Activated CD4-positive, alpha-beta memory T cell treated with anti-CD3 and anti-CD28 coated beads, Interleukin-2, amount 10 ng/mL, durations not matched to agents 7 days and 5 days (primary cell): Measurements from ENCODE around the gene ASCC3. TPM values are rescaled to one million over a fixed set of nuclear protein-coding genes. Genes with fewer than 3 reads are reported as not detected.
"Not testable (repeated sequence)": the region's sequence is repeated elsewhere in the genome, so short reads cannot be mapped to it uniquely, and the experiment has no call there.

ENCODE experiments used
- CTCF ChIA-PET: fragments of 350-600 bp; sonication (Branson Sonifier 250); formaldehyde crosslinking; loops from one replicate; lab custom pipeline; 2021; ENCODE audit warnings: antibody characterized with exemption, inconsistent platforms; lab: Charles Lee
- POLR2A ChIA-PET: fragments of 350-600 bp; sonication (Branson Sonifier 250); formaldehyde crosslinking; loops from one replicate; lab custom pipeline; 2021; ENCODE audit warnings: antibody characterized with exemption; lab: Charles Lee
- DNase-seq: peaks from one replicate; pipeline ENCODE4 v3.0.0-alpha.2; 2020
- H3K27ac Mint-ChIP-seq: one replicate; pipeline ENCODE4 v1.8.0; 2021; ENCODE audit warnings: mild to moderate bottlenecking, mixed read lengths
- H3K27me3 Mint-ChIP-seq: one replicate; pipeline ENCODE4 v1.8.0; 2021; ENCODE audit warnings: mixed read lengths
- H3K36me3 Mint-ChIP-seq: one replicate; pipeline ENCODE4 v1.8.0; 2021; ENCODE audit warnings: low read depth, mixed read lengths
- H3K4me1 Mint-ChIP-seq: one replicate; pipeline ENCODE4 v1.8.0; 2021; ENCODE audit warnings: mixed read lengths
- H3K4me3 Mint-ChIP-seq: one replicate; pipeline ENCODE4 v1.8.0; 2021; ENCODE audit warnings: mild to moderate bottlenecking, mixed read lengths
- H3K9me3 Mint-ChIP-seq: one replicate; pipeline ENCODE4 v1.8.0; 2021; ENCODE audit warnings: mixed read lengths
- total RNA-seq, 2 experiments: library from RNA; stranded (reverse); gene quantifications; one replicate each; pipeline ENCODE4 v1.2.3, GENCODE V29; 2021

ASCC3 gene
- total RNA-seq, 2 experiments from 2014 or later, result 42.4 to 46.0 TPM

- no peak overlapping the region for H3K27ac Mint-ChIP-seq
- H3K4me3 Mint-ChIP-seq, result no peak overlapping the region
- DNase-seq, result no peak
- ChIA-PET CTCF (no interaction called here), POLR2A (interaction anchor here (0.7 kb wide), 1 partner anchor 23 kb away, joined by 3 read pairs; no protein-coding TSS in a partner anchor)
- no peaks in the 10 kb centered on the region for H3K9me3 Mint-ChIP-seq
- H3K36me3 Mint-ChIP-seq, result peaks cover 38% of the 10 kb centered on the region
- H3K27me3 Mint-ChIP-seq, result no peaks in the 10 kb centered on the region
- H3K4me1 Mint-ChIP-seq, result peaks cover 59% of the 10 kb centered on the region
Measured at GRCh38 chr6:100879317-100879716, 1.8 kb downstream of the ASCC3 start.

DNA sequence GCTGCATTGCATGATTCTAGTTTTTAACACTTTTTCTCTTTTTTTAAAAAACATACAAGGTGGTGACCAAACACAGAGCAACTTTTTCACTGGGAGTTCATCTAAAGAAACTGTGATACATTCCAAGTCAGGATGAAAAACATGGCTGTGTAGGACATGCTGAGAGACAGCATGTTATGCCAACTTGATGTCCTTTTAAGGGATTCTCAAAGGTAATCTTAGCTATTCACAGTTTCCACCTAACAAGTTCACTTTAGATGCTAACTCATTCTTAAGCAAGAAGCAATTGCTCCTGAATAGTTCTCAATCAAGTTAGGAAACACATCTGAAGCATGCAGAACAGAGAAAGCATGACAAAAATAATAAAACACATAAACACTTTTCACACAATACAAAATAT lies 3.3 kb downstream of the ASCC3 start:
- H3K4me3 Mint-ChIP-seq, result no peak overlapping the region
- peaks cover 59% of the 10 kb centered on the region for H3K4me1 Mint-ChIP-seq
- H3K36me3 Mint-ChIP-seq, result peaks cover 50% of the 10 kb centered on the region
- no peak overlapping the region for H3K27ac Mint-ChIP-seq
- no peaks in the 10 kb centered on the region for H3K27me3 Mint-ChIP-seq
- ChIA-PET CTCF (no interaction called here), POLR2A (no interaction called here)
- no peaks in the 10 kb centered on the region for H3K9me3 Mint-ChIP-seq
- DNase-seq, result no peak

GRCh38 chr6:100876251-100876650 lies 4.9 kb downstream of the ASCC3 start:
- Mint-ChIP-seq H3K9me3 (no peaks in the 10 kb centered on the region), H3K36me3 (peaks cover 58% of the 10 kb centered on the region), H3K27ac (no peak overlapping the region), H3K4me1 (peaks cover 47% of the 10 kb centered on the region), H3K4me3 (no peak overlapping the region), H3K27me3 (no peaks in the 10 kb centered on the region)
- no peak for DNase-seq
- ChIA-PET CTCF (no interaction called here), POLR2A (no interaction called here)

DNA sequence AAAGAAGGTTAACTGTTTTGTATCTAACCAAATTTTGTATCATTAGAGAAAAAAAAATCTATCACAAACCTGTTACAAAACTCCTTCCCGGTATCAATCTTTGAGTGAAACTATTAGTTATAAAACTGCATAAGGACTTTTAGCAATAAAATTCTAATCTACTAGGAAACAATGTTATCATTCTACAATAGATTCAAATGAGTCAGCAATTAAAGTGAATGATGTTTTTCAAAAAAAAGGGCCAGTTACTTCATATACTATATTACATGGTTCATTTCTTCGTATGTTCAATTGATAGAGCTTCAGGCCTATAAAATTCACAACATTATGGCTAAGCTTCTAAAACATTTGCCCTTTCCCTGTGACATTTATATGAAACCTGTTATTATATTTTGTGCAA lies 15.6 kb downstream of the ASCC3 start:
- no peak overlapping the region for H3K27ac Mint-ChIP-seq
- peaks cover 2% of the 10 kb centered on the region for H3K4me1 Mint-ChIP-seq
- no peaks in the 10 kb centered on the region for H3K27me3 Mint-ChIP-seq
- H3K36me3 Mint-ChIP-seq, result peaks cover 62% of the 10 kb centered on the region
- H3K9me3 Mint-ChIP-seq, result peaks cover 3% of the 10 kb centered on the region
- ChIA-PET CTCF (interaction anchor here (1.0 kb wide), 1 partner anchor 16 kb away, joined by 3 read pairs; the partner anchor contains the start of gene ASCC3), POLR2A (no interaction called here)
- no peak for DNase-seq
- no peak overlapping the region for H3K4me3 Mint-ChIP-seq

DNA sequence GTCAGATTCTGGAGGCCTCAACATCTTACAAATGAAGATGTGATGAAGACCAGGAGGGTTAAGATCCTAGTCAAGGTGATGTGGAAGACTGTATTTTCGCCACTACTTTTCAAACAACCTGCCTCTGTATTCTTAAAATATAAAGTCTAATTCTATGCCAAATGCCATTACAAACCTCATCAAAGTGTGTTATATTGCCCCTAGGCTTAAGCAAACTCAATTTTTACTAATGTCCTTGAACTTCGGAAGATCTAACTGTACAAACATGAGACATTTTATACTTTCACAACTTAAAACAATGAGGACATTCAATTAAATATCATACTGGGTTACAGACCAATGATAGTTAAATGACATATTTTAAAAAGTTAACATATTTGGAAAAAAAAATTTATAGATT lies 19.1 kb downstream of the ASCC3 start:
- CTCF ChIA-PET, result no interaction called here
- Mint-ChIP-seq H3K4me3 (no peak overlapping the region), H3K27me3 (no peaks in the 10 kb centered on the region), H3K4me1 (no peaks in the 10 kb centered on the region), H3K27ac (no peak overlapping the region), H3K9me3 (peaks cover 22% of the 10 kb centered on the region), H3K36me3 (peaks cover 81% of the 10 kb centered on the region)
- POLR2A ChIA-PET, result no interaction called here
- DNase-seq, result no peak

DNA sequence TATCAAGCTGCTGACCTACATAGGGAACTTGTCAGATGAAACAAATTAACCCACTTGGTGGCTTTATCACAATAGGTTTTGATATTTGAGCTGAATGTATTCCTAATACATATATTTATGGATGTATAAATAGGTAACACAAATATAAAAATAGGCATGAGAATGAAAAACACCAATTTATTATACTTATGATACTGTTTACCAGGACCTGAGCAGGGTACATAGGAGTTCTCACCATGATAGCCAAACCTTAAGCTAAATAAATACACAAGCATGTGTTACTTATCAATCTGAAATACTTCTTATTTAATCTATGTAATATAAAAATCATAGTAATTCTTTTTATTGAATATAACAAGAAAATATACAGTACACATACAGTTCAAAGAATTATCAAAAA lies 25.0 kb downstream of the ASCC3 start:
- H3K4me1 Mint-ChIP-seq, result no peaks in the 10 kb centered on the region
- POLR2A ChIA-PET, result interaction anchor here (0.6 to 1.5 kb wide), 2 partner anchors 23 to 25 kb away, joined by 3 read pairs; partner anchors contain the start of gene ASCC3
- DNase-seq, result no peak
- no peak overlapping the region for H3K4me3 Mint-ChIP-seq
- peaks cover 39% of the 10 kb centered on the region for H3K9me3 Mint-ChIP-seq
- CTCF ChIA-PET, result no interaction called here
- H3K27me3 Mint-ChIP-seq, result no peaks in the 10 kb centered on the region
- H3K27ac Mint-ChIP-seq, result no peak overlapping the region
- H3K36me3 Mint-ChIP-seq, result peaks cover 75% of the 10 kb centered on the region

- no peak overlapping the region for H3K4me3 Mint-ChIP-seq
- POLR2A ChIA-PET, result no interaction called here
- no peak overlapping the region for H3K27ac Mint-ChIP-seq
- DNase-seq, result no peak
- no peaks in the 10 kb centered on the region for H3K4me1 Mint-ChIP-seq
- H3K27me3 Mint-ChIP-seq, result no peaks in the 10 kb centered on the region
- CTCF ChIA-PET, result no interaction called here
- peaks cover 15% of the 10 kb centered on the region for H3K9me3 Mint-ChIP-seq
- H3K36me3 Mint-ChIP-seq, result peaks cover 53% of the 10 kb centered on the region
Measured at GRCh38 chr6:100851819-100852218, 29.3 kb downstream of the ASCC3 start.

GRCh38 chr6:100850174-100850573 lies 31.0 kb downstream of the ASCC3 start:
- H3K4me1 Mint-ChIP-seq, result peaks cover 5% of the 10 kb centered on the region
- H3K27me3 Mint-ChIP-seq, result no peaks in the 10 kb centered on the region
- ChIA-PET CTCF (no interaction called here), POLR2A (no interaction called here)
- peaks cover 40% of the 10 kb centered on the region for H3K36me3 Mint-ChIP-seq
- H3K27ac Mint-ChIP-seq, result no peak overlapping the region
- no peak overlapping the region for H3K4me3 Mint-ChIP-seq
- no peak for DNase-seq
- H3K9me3 Mint-ChIP-seq, result peaks cover 5% of the 10 kb centered on the region

GRCh38 chr6:100846276-100846675 lies 34.9 kb downstream of the ASCC3 start:
- ChIA-PET POLR2A (no interaction called here), CTCF (no interaction called here)
- Mint-ChIP-seq H3K27me3 (no peaks in the 10 kb centered on the region), H3K4me1 (peaks cover 5% of the 10 kb centered on the region), H3K27ac (no peak overlapping the region), H3K9me3 (no peaks in the 10 kb centered on the region), H3K36me3 (peaks cover 29% of the 10 kb centered on the region), H3K4me3 (no peak overlapping the region)
- no peak for DNase-seq

DNA sequence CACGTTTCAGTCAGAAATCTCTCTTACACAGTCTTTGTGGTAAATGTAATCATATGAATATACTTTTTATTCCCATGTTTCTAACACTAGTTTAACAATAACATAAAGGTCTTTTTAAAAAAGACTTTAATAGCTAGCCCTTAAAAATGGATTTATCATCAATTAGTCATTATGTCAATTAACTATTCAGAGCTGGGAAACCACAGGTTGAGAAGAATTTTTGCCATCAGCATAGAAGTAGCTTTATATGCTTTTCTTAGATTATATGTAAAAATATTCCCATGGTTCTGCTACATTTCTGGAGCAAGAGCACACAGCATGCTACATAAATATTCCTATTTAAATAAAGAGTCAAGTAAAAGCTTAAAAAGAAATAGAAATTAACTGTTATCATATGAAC lies 35.5 kb downstream of the ASCC3 start:
- Mint-ChIP-seq H3K36me3 (peaks cover 29% of the 10 kb centered on the region), H3K27me3 (no peaks in the 10 kb centered on the region), H3K4me1 (peaks cover 5% of the 10 kb centered on the region), H3K9me3 (no peaks in the 10 kb centered on the region), H3K27ac (no peak overlapping the region), H3K4me3 (no peak overlapping the region)
- ChIA-PET POLR2A (interaction anchor here (0.6 kb wide), 1 partner anchor 168 kb away, joined by 5 read pairs; no protein-coding TSS in a partner anchor), CTCF (no interaction called here)
- DNase-seq, result no peak

DNA sequence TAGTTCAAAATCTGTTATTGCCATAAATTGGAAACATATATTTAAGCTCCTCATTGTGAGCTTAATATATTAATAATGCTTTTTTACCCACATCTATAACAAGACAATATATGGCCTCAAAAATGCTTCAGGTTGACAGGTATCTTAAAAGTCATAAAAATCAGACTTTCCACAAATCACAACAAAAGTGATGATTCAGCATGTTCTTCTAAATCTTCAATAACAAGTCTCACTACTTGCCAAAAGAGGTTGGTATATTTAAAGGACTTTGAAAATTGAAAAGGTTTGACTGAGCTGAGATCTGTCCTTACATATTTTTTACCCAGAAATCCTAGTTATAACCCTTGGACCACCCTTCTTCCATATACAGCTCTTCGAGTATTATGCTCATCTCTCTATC lies 41.7 kb downstream of the ASCC3 start:
- H3K27ac Mint-ChIP-seq, result no peak overlapping the region
- no peaks in the 10 kb centered on the region for H3K4me1 Mint-ChIP-seq
- H3K4me3 Mint-ChIP-seq, result no peak overlapping the region
- DNase-seq, result no peak
- H3K27me3 Mint-ChIP-seq, result no peaks in the 10 kb centered on the region
- CTCF ChIA-PET, result no interaction called here
- no peaks in the 10 kb centered on the region for H3K9me3 Mint-ChIP-seq
- H3K36me3 Mint-ChIP-seq, result peaks cover 34% of the 10 kb centered on the region
- POLR2A ChIA-PET, result no interaction called here

- Mint-ChIP-seq H3K36me3 (peaks cover 31% of the 10 kb centered on the region), H3K27ac (no peak overlapping the region), H3K27me3 (no peaks in the 10 kb centered on the region), H3K4me1 (no peaks in the 10 kb centered on the region), H3K4me3 (no peak overlapping the region), H3K9me3 (no peaks in the 10 kb centered on the region)
- ChIA-PET POLR2A (no interaction called here), CTCF (no interaction called here)
- no peak for DNase-seq
Measured at GRCh38 chr6:100838011-100838410, 43.1 kb downstream of the ASCC3 start.

- no peaks in the 10 kb centered on the region for H3K4me1 Mint-ChIP-seq
- H3K4me3 Mint-ChIP-seq, result no peak overlapping the region
- H3K27me3 Mint-ChIP-seq, result no peaks in the 10 kb centered on the region
- no peak for DNase-seq
- POLR2A ChIA-PET, result no interaction called here
- peaks cover 3% of the 10 kb centered on the region for H3K9me3 Mint-ChIP-seq
- H3K36me3 Mint-ChIP-seq, result peaks cover 34% of the 10 kb centered on the region
- CTCF ChIA-PET, result no interaction called here
- no peak overlapping the region for H3K27ac Mint-ChIP-seq
Measured at GRCh38 chr6:100833972-100834574, 47.1 kb downstream of the ASCC3 start.

DNA sequence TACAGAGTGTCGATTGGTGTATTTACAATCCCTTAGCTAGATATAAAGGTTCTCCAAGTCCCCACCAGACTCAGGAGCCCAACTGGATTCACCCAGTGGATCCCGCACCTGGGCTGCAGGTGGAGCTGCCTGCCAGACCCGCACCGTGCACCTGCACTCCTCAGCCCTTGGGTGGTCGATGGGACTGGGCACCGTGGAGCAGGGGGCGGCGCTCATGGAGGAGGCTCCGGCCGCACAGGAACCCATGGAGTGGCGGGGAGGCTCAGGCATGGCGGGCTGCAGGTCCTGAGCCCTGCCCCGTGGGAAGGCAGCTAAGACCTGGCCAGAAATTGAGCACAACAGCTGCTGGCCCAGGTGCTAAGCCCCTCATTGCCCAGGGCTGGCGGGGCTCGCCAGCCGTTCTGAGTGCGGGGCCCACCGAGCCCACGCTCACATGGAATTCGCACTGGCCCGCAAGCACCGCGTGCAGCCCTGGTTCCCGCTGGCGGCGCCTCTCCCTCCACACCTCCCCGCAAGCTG lies 52.0 kb downstream of the ASCC3 start:
- POLR2A ChIA-PET, H3K27ac Mint-ChIP-seq, CTCF ChIA-PET, DNase-seq, H3K4me3 Mint-ChIP-seq, H3K9me3 Mint-ChIP-seq, H3K4me1 Mint-ChIP-seq, H3K27me3 Mint-ChIP-seq: not testable (repeated sequence)
- peaks cover 33% of the 10 kb centered on the region for H3K36me3 Mint-ChIP-seq
